ENCODE results near the gene EIF2S1. TPM values are rescaled to one million over a fixed set of nuclear protein-coding genes. Genes with fewer than 3 reads are reported as not detected.

Gene EIF2S1
- total RNA-seq, 1 experiment from 2014 or later: 165 TPM

GRCh38 chr14:67331368-67332125, 28.6 kb upstream of the EIF2S1 start:
- Histone ChIP-seq H3K23me2 (ENCODE audit: insufficient read length, low read depth, low read length, poor library complexity, severe bottlenecking) (no peaks in the 10 kb centered on the region), H2BK120ac (ENCODE audit: low read depth, low read length, poor library complexity, severe bottlenecking) (no peak overlapping the region), H3K4me1 (ENCODE audit: insufficient read depth, low read length) (no peaks in the 10 kb centered on the region), H4K5ac (ENCODE audit: insufficient read length, low read depth, low read length) (no peak overlapping the region), H2BK20ac (ENCODE audit: low read depth, low read length, poor library complexity, severe bottlenecking) (no peak overlapping the region), H2BK15ac (ENCODE audit: low read depth, low read length) (no peak overlapping the region), H3T11ph (ENCODE audit: low read length) (no peak overlapping the region), H3K4ac (ENCODE audit: low read depth, low read length) (no peak overlapping the region), H3K9ac (ENCODE audit: extremely low read depth, insufficient read length, low read length) (no peak overlapping the region), H2BK12ac (ENCODE audit: insufficient read length, low read depth, low read length) (no peak overlapping the region), H4K91ac (ENCODE audit: insufficient read length, low read depth, low read length) (no peak overlapping the region), H3K56ac (ENCODE audit: insufficient read length, low read depth, low read length) (no peak overlapping the region), H3K79me1 (ENCODE audit: insufficient read depth, low read depth, low read length, poor library complexity, severe bottlenecking) (no peaks in the 10 kb centered on the region), H3K9me3 (ENCODE audit: control insufficient read depth, low read depth, low read length) (no peaks in the 10 kb centered on the region), H4K20me1 (ENCODE audit: control insufficient read depth, insufficient read depth, insufficient read length) (no peaks in the 10 kb centered on the region), H2BK5ac (ENCODE audit: insufficient read length, low read length) (no peak overlapping the region), H2AFZ (ENCODE audit: low read length) (no peak overlapping the region), H3K79me2 (ENCODE audit: insufficient read depth, low read length) (no peaks in the 10 kb centered on the region), H4K8ac (replicated peaks; ENCODE audit: insufficient read length, low read depth, low read length) (no peak overlapping the region), H2AK5ac (ENCODE audit: insufficient read length, low read length) (no peak overlapping the region), H3K27me3 (ENCODE audit: insufficient read depth, low read length) (no peaks in the 10 kb centered on the region), H3K23ac (ENCODE audit: insufficient read length, low read depth, low read length) (no peak overlapping the region), H3K4me2 (ENCODE audit: insufficient read depth, insufficient read length, low read length) (no peak overlapping the region), H3K14ac (ENCODE audit: insufficient read depth, low read length) (no peak overlapping the region), H3K18ac (ENCODE audit: insufficient read length, low read depth, low read length) (no peak overlapping the region), H3K27ac (ENCODE audit: insufficient read length, low read depth, low read length) (no peak overlapping the region)
- H3K9me3 Mint-ChIP-seq: peaks cover 0 to 3% of the 10 kb centered on the region in 2 experiments; a peak in 1 of 5 replicates
- H3K4me3 Mint-ChIP-seq: no peak overlapping the region
- no peak for TF ChIP-seq CTCF (conservative IDR thresholded peaks at IDR 0.05)
- no CpG with 5 or more reads among the region's 5 CpGs for WGBS (ENCODE audit: extremely low coverage, insufficient read length, low lambda C conversion rate)
- no peaks in the 10 kb centered on the region for H3K4me1 Mint-ChIP-seq
- no peaks in the 10 kb centered on the region for H3K27me3 Mint-ChIP-seq (ENCODE audit: low read depth)
- H3K27ac Mint-ChIP-seq: no peak overlapping the region
- DNase-seq: no peak
- H3K36me3 Mint-ChIP-seq (ENCODE audit: insufficient read depth in 1 of 3, low read depth in 3 of 3): peaks cover 17 to 53% (median 45%) of the 10 kb centered on the region in 3 experiments
